ENCODE data around the gene DUSP23.

The DUSP23 gene

DNA sequence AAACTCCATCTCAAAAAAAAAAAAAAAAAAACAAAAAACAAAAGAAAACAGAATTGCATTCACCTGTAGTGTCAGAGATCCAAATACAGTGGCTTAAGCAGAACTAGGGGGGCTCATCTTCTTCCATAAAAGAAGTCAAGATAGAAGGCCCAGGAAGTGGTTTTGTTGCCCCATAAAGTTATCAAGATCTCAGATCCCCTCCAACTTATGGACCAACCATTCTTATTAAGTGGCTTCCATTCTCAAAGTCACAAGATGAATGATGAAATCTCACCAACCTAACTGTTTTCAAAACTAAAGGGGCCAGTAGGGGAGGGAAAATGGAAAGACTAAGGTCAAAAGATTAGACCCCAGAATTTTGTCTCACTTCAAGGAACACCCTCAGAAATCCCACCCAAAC lies 30.1 kb upstream of the DUSP23 start:
- TF ChIP-seq ZFX (IDR thresholded peaks at IDR 0.05; ENCODE audit: borderline replicate concordance) = no peak
- TF ChIP-seq, protein P1, sequence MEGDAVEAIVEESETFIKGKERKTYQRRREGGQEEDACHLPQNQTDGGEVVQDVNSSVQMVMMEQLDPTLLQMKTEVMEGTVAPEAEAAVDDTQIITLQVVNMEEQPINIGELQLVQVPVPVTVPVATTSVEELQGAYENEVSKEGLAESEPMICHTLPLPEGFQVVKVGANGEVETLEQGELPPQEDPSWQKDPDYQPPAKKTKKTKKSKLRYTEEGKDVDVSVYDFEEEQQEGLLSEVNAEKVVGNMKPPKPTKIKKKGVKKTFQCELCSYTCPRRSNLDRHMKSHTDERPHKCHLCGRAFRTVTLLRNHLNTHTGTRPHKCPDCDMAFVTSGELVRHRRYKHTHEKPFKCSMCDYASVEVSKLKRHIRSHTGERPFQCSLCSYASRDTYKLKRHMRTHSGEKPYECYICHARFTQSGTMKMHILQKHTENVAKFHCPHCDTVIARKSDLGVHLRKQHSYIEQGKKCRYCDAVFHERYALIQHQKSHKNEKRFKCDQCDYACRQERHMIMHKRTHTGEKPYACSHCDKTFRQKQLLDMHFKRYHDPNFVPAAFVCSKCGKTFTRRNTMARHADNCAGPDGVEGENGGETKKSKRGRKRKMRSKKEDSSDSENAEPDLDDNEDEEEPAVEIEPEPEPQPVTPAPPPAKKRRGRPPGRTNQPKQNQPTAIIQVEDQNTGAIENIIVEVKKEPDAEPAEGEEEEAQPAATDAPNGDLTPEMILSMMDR (IDR thresholded peaks at IDR 0.05) = no peak
- H3K27ac ChIP-seq = no peak overlapping the region

DNA sequence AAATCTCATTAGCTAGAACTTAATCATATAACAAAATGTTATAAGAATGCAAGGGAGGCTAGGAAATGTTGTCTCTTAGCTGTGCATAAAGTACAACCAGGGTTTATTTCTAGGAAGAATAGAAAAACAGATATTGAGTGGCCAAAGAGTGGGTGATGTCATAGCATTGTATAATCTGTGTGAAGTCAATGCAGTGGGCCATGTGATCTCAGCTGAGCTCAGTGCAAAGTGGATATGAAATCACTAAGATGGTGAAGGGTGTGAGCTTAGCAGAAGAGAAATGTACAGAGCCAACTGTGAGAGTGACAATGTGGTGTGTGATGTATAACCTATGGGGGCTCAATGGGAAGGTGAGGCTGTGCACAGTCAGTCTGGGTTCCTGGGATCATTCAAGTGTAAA lies 29.7 kb upstream of the DUSP23 start:
- H3K27ac ChIP-seq = no peak overlapping the region
- TF ChIP-seq, protein P1 (IDR thresholded peaks at IDR 0.05) = no peak
- no peak for TF ChIP-seq ZFX (IDR thresholded peaks at IDR 0.05; ENCODE audit: borderline replicate concordance)

DNA sequence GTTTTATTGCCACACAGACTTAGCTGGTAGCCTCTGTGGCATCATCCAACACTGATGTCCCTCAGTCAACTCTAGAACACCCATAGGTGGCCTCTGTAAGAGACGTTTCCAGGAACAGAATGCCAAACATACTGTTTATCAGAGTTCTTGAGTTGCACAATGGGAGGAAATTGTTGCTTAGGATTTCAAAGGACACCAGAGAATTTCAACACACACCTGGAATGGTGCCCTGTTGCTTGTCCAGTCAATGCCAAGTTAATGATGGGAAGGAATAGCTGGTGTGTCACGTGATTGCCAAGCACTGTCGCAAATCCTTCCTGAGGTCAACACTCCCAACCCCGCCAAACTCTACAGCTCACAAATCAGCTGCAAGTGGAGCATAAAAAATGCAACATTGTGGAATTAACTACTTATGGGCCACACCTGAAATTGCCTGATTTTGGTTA lies 28.6 kb upstream of the DUSP23 start:
- no peak overlapping the region for H3K27ac ChIP-seq
- TF ChIP-seq, protein P1 (IDR thresholded peaks at IDR 0.05) = no peak
- TF ChIP-seq ZFX (IDR thresholded peaks at IDR 0.05; ENCODE audit: borderline replicate concordance) = no peak

DNA sequence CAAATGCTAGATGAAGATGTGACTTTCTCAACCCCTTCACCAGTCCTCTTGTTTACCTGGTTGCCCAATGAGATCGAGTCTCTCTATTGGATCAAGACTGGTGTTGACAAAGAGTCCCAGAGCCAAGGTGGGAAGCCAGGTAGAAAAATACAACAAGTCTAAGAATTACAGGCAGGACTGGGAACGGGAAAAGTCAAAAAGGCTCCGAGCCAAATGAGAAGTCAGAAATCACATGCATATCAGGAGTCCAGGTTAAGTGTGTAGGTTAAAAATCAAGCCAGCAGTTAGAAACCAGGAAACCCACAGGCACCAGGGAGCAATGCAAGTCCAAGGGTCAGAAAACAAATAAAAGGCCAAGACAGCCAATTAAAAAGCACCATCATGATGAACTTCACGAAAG lies 27.4 kb upstream of the DUSP23 start:
- H3K27ac ChIP-seq = no peak overlapping the region
- no peak for TF ChIP-seq ZFX (IDR thresholded peaks at IDR 0.05; ENCODE audit: borderline replicate concordance)
- TF ChIP-seq, protein P1 (IDR thresholded peaks at IDR 0.05) = no peak

DNA sequence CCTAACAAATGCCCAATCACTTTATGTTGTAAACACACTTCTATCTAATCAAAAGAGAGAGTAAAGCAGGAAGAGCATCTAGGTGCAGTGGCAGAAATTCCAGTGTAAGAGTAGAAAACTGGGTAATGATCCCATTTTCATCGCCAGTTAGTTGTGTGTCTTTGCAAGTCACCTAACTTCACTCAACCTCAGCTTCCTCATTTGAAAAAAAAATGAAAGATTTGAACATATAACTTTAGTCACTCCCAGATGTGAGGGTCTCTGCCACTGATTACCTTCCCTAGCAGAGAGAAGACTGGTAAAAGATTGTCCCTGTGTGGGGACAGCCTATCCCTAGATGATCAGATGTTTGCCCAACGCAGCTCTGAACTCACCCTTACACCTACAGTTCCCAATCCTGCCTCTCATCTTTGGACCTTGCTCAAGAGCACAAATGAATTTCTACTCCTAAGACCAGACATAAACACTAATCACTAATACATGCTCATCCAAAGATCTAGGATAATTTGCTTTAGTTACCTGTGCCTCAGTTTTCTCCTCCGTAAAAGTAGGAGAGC lies 25.2 kb upstream of the DUSP23 start:
- TF ChIP-seq ZFX (IDR thresholded peaks at IDR 0.05; ENCODE audit: borderline replicate concordance) = no peak
- TF ChIP-seq, protein P1 (IDR thresholded peaks at IDR 0.05) = no peak
- no peak overlapping the region for H3K27ac ChIP-seq

DNA sequence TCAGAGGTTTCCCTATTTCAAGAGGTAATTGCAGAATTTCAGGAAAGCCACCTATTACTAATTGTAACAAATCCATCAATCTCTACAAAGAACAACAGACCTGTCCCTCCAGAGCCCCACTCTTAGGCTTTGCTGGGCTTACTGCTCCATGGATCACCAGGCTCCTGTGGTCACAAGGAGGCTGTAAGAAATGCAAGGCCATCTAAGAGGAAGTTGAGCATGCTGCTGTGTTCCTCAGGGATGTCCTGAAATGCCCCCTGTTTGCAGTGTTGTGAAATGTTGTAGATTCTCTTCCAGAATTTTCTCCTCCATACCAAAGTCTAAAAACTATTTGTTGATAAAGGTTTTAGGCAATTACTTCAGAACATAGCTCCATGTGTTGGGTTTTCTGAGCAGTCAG lies 24.4 kb upstream of the DUSP23 start:
- no peak overlapping the region for H3K27ac ChIP-seq
- TF ChIP-seq, protein P1 (IDR thresholded peaks at IDR 0.05) = no peak
- TF ChIP-seq ZFX (IDR thresholded peaks at IDR 0.05; ENCODE audit: borderline replicate concordance) = no peak

DNA sequence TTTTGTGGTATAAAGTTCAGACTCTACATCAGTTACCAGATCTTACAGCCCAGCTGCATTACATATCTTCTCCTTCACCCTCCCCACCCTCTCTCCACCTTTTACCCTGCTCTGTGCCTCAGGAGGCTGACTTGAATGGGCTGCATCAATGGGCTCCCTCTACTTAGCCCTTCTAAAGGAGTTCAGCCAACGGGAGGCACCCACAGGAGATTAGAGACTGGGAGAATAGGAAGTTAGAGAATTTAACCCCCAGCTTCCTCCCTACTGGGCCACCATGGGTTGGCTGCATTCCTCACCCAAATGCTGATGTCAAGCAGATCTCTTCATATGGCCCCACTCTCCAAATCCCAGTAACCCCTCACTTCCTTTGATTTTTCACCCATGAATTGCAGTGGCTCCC lies 17.1 kb upstream of the DUSP23 start:
- TF ChIP-seq, protein P1 (IDR thresholded peaks at IDR 0.05) = no peak
- TF ChIP-seq ZFX (IDR thresholded peaks at IDR 0.05; ENCODE audit: borderline replicate concordance) = no peak
- H3K27ac ChIP-seq = no peak overlapping the region

All from 22Rv1 (cell line).